Fibroblast of skin of left quadriceps (primary cell): ENCODE data around the gene OR2AT4.
"Not testable (repeated sequence)": the region's sequence is repeated elsewhere in the genome, so short reads cannot be mapped to it uniquely, and the experiment has no call there.

Experiments
- DNase-seq, 2 experiments: peaks; one replicate each; pipeline ENCODE4 v3.0.0-alpha.2; 2013; ENCODE audit warnings: low read depth in 2 of 2

OR2AT4 gene

DNA sequence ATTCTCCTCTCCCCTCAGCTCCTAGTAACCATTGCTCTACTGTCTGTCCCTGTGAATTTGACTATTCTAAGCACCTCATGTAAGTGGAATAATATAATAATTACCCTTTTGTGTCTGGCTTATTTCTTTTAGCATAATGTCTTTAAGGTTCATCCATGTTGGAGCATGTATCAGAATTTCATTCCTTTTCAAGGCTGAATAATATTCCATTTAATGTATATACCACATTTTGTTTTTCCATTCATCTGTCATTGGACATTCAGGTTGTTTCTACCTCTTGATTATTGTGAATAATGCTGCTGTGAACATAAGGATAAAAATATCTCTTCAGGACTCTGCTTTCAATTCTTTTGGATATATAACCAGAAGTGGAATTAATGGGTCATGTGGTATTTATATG, 28.1 kb downstream of the OR2AT4 start:
- no peak for DNase-seq

DNA sequence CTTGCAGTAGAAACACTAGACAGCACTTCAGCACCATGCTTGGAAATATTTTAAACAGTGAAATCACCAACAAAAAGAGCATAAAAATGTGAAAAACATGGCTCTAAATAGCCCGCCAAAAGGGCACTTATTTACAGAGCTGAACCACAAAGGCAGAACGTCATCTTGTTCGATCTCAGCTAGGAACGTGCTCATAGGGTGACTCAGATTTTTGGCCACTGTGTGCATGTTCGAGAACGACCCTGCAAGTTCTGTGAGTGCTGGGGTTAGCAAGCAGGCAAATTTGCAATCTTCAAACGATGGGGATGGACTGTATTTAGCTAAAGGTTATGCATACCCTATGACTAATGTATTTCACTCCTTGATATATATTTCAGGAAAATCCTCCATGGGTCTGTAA, 30.6 kb downstream of the OR2AT4 start:
- DNase-seq, result no peak

DNA sequence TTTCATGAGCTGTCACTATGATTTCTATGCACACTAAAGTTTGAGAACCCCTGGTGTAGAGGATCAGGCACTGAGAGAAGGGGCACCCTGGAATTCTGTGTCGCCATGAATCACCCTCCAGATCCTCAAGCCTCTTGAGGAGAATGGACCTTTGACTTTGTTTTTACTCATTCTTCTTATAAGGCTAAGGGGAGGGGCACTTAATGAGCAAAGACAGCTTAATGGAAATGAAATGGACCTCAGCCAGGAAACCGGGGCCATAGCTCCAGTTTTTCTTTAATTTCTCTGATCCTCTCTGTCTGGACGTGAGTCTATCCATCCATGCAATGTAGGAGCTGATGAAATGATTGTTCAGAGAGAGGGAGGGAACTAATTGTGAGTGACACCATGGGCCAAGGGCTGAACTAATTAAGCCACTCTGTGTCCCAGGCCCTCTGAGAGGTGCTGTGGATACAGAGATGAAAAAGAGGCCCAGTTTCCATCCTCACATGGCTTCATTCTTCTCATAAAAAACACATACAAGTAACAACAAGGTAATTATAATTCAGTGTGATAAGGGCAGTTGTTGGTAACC, 32.8 kb downstream of the OR2AT4 start:
- no peak for DNase-seq

DNA sequence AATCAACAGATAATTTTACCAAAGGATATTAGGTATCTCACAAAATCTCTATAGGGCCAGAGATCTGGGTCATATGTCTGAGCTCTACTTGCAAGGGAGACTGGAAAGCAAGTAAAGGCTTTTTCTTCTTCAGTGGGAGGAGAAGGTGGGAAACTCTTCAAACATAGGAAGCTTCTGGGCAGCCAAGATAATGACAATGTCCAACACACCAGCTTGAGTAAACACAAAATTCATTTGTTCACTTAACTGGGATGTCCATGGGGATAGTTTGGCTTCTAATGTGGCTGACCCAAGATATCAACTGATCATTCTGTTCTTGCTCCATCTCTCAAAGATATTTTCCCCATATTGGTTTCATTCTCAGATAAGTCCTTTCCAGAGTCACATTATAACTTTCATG, 37.4 kb downstream of the OR2AT4 start:
- no peak for DNase-seq

DNA sequence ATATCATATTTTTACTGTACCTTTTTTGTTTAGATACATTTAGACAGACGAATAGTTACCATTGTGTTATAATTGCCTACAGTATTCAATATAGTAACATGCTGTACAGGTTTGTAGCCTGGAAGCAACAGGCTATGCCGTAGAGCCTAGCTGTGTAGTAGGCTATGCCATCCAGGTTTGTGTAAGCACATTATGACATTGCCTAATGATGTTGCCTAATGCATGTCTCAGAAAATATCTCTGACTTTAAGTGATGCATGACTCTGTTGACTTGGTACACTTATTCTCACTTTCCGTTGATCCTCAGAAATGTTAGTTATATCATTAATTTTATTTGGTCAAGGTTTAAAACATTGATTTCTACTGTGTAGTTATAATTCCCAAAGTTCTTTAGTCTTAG, 39.9 kb downstream of the OR2AT4 start:
- DNase-seq, result no peak

DNA sequence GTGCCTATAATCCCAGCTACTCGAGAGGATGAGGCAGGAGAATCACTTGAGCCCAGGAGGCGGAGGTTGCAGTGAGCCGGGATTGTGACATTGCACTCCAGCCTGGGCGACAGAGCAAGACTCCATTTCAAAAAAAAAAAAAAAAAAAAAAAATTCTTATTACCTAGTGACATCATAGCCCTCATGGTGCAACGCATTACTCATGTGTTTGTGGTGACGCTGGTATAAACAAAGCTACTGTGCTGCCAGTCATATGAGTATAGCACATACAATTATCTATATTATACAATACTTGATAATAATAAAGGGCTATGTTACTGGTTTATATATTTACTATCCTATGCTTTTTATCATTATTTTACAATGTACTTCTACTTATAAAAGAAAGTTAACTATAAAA, 41.2 kb downstream of the OR2AT4 start:
- no peak for DNase-seq

DNA sequence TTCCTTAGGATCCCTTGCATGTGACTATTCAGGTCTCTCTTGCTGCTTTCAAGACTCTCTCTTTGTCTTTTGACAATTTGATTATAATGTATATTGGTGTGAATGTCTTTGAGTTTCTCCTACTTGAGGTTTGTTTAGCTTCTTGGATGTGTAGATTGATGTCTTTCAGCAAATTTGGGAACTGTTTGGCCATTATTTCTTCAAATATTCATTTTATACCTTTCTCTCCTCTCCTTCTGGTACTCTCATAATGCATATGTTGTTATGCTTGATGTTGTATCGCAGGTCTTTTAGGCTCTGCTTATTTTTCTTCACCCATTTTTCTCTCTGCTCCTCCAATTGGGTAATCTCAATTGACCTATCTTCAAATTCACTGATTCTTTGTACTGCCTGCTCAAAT, 44.2 kb downstream of the OR2AT4 start:
- no peak for DNase-seq

DNA sequence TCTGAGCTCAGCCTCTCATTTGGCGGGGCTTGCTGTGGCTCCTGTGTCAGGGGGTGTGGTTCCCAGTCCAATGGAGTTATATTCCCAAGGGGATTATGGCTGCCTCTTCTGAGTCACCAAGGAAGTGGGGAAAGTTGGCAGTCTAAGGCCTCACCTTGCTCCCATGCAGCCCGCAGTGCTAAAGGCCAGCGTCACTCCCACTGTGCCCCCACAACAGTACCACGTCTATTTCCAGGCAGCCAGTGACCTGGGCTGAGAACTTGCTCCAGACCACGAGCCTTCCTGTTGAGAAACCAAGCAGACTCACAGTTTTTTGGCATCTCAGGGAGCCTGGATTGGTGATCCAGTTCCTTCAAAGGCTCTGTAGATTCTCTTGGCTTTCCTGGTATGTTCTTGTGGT, 45.6 kb downstream of the OR2AT4 start:
- DNase-seq, result no peak

DNA sequence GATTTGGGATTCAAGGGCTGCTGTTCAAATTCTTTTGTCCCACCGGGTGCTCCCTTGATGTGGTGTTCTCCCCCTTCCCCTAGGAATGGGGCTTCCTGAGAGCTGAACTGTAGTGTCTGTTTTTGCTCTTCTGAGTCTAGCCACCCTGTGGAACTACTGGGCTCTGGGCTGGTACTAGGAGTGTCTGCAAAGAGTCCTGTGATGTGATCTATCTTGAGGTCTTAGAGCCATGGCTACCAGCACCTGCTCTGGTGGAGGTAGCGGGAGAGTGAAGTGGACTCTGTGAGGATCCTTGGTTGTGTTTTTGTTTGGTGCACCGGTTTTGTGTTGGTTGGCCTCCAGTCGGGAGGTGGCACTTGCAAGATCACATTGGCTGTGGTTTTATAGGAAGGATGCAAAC, 46.2 kb downstream of the OR2AT4 start:
- no peak for DNase-seq

DNA sequence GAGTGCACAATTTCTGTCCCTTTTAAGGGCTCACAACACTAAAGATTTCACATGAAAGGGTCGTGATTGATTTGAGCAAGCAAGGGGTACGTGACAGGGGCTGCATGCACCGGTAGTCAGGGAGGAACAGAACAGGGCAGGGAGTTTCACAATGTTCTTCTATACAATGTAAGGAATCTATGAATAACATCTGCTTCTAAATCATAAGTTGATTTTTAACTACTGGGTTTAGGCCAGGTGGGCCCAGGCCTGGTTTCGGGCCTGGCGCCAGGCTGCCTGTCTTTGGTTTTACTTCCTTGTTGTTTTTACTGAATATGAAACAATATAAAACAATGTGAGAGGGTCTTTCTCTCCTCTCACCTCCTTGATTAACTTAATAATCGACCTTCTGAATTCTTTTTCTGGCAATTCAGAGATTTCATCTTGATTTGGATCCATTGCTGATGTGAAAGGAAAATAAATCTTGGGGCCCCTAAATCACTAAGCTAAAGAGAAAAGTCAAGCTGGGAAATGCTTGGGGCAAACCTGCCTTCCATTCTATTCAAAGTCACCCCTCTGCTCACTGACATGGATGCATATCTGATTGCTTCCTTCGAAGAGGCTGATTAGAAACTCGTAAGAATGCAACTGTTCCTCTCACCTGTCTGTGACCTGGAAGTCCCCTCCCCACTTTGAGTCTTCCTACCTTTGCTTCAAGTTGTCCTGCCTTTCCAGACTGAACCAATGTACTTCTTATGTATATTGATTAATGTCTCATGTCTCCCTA, 47.0 kb downstream of the OR2AT4 start:
- DNase-seq, result not testable (repeated sequence)

DNA sequence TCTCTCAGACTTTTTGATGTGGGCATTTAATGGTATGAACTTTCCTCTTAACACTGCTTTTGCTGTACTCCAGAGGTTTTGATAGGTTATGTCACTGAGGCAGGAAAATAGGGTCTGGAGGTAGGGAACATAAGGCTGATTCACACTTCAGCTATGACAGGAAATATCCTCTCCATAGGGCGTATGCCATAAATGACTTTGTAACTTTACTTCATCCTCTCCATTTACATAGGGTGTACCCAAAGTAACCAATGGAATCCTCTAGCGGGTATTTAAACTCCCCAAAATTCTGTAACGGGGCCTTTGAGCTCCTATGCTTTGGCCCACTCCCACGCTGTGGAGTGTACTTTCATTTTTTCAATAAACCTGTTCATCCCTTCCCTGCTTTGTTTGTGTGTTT, 49.5 kb downstream of the OR2AT4 start:
- DNase-seq, result no peak

DNA sequence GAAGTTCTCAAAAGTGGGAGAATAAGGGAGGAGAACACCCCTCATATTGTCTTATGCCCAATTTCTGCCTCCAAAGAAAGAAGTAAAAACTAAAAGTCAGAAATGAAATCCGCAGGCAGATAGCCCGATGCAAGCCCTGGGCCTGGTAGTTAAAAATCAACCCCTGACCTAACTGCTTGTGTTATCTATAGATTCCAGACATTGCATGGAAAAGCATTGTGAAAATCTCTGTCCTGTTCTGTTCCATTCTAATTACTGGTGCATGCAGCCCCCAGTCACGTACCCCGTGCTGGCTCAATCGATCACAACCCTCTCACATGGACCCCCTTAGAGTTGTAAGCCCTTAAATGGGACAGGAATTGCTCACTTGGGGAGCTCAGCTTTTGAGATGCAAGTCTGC, 50.0 kb downstream of the OR2AT4 start:
- not testable (repeated sequence) for DNase-seq

DNA sequence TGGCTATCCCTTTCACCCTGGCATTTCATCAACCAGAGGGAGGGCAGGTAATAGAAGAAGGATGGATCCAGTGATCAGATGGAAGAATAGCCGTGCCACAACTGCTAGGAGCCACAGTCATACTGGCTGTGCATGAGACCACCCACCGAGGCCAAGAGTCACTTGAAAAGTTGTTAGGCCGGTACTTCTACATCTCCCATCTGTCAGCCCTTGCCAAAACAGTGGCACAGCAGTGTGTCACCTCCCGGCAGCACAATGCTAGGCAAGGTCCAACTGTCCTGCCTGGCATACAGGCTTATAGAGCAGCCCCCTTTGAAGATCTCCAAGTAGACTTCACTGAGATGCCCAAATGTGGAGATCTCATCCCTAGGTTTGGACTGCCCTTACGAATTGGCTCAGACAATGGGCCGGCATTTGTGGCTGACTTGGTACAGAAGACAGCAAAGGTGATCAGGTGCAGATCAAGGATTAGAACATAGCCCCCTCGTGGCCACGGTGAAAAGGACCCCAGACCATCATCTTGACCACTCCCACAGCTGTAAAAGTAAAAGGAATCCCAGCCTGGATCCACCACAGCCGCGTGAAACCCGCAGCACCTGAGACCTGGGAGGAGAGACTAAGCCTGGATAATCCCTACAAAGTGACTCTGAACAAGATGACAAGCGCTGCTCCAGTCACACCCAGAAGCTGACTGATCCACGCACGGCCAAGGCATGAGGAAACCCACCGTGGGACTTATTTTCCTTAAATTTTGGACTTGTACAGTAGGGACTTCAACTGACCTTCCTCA, 52.1 kb downstream of the OR2AT4 start:
- DNase-seq, result not testable (repeated sequence)

DNA sequence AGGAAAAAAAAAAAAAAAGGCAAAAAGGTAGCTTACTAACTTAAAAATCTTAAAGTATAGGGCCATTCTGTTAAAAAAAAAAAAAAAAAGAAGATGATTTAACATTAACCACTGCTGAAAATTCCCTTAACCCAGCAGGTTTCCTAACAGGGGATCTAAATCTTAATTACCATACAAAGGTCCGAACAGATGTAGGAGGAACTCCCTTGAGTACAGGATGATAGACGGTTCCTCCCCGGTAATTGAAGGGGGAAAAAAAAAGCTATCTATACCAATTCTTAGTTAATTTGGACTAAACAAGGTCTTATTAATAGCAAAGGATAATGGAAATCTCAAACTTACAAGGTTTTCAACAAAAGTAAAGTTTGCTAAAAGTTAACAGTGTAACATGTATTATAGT, 54.9 kb downstream of the OR2AT4 start:
- not testable (repeated sequence) for DNase-seq

DNA sequence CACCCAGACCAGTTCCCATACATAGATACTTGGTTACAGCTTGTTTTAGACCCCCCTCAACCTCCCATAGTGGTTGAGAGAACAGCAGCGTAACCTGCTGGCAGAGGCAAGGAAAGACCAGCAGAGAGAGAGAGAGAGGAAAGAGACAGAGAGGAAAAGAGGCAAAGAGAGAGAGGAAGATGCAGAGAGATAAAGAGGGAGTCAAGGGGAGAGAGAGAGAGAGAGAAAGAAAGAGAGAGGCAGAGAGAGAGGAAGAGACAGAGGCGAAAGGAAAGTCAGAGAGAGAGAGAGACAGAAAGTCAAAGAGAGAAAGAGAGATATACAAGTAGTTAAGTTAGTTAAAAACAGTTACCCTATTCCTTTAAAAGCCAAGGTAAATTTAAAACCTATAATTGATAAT, 55.4 kb downstream of the OR2AT4 start:
- no peak for DNase-seq

DNA sequence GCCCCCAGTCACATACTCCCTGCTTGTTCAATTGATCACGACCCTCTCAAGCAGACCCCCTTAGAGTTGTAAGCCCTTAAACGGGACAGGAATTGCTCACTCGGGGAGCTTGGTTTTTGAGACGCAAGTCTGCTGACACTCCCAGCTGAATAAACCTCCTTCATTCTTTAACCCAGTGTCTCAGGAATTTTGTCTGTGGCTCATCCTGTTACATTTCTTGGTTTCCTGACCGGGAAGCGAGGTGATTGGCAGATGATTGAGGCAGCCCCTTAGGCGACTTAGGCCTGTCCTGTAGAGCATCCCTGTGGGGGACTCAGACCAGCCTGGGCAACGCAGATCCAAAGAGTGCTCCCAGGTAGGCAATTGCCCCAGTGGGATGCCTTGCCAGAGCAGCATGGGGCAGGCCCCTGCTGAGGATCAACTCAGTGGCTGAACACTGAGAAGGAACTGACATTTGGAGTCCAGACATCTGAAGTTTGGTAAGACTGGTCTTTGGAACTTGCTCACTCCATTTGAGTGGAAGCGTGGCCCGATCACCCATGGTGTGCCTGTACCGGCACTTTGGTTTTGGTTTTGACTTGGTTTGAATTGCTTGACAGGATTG, 56.4 kb downstream of the OR2AT4 start:
- DNase-seq, result no peak

DNA sequence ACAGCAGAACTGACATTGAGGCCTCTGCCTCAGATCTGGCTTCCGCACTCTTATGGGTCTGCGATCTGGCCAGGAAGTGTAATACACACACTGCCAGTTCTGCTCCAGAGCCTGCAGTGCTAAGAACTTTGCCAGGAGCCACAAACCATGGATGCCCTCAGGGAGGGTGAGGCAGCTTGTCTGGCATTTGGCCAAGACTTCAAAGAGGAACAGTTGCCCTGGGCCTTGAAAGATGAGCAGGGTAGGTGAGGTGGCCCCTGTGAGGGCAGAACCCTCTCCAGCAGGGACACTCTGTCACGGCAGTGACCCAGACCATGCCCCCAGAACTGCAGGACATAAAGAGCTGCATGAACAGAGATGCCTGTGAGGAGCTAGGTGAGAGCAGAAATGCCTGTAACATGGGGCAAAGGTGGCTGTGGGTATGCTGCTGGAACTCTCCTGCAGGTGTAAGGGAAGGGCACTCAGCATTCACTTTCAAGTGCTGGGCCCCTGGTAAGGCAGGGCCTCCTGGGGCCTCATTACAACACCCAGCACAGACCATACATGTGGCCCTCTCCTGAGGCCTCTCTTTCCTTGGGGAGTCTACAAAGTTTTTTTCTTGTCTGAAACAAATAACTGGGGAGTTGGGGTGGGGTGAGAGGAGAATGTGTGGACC, 60.6 kb downstream of the OR2AT4 start:
- DNase-seq, result no peak

DNA sequence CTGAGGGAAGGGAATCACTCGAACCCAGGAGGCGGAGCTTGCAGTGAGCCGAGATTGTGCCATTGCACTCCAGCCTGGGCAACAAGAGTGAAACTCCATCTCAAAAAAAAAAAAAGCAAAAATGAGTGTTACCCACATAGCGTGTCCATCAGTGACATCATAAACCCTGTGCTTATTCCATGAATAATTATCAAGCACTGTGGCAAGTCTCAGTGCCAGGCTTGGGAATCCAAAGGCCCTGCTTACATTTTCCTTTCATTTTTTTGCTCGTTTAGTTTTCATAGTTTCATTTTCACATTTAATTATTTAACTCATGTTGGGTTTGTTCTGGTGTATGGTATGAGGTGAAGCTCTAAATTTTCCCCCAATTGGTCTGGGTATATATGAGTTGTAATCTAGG, 61.4 kb downstream of the OR2AT4 start:
- DNase-seq, result no peak

DNA sequence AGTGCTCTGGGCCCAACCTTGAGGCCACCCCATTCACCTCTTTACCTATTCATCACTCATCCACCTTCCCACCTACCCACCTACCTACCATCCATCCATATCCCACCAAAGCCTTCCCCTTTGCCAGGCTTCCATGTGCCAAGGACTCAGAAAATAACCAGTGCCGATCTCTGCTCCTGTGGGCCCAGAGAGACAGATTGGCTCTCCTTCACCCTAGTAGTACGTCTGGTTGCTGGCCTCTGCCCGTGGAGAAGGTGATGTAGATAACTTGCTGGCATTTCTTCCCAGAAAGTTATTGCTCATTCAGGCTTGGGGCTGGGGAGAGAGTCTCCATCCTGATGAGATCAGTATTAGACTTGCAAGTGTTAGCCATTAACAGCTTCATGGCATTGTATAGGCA, 62.8 kb downstream of the OR2AT4 start:
- DNase-seq, result no peak

DNA sequence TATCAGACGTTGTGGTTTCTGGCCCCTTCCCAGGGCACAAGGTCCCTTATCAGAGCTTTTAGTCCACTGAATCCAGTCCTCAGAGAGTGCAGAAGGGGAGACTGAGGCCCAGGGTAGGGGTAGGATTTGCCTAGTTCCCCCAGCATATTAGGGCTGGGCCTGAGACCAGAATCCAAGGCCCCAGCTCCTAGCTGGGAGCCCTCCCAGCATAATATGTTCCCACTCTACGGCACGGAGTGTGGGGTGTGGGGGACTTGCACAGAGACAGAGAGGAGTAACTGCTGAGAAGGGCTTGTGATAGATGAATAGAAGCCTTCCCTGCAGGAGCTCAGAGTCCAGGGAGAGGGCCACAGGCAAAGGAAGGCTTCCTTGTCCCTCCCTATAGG, 64.1 kb downstream of the OR2AT4 start:
- DNase-seq, result no peak

DNA sequence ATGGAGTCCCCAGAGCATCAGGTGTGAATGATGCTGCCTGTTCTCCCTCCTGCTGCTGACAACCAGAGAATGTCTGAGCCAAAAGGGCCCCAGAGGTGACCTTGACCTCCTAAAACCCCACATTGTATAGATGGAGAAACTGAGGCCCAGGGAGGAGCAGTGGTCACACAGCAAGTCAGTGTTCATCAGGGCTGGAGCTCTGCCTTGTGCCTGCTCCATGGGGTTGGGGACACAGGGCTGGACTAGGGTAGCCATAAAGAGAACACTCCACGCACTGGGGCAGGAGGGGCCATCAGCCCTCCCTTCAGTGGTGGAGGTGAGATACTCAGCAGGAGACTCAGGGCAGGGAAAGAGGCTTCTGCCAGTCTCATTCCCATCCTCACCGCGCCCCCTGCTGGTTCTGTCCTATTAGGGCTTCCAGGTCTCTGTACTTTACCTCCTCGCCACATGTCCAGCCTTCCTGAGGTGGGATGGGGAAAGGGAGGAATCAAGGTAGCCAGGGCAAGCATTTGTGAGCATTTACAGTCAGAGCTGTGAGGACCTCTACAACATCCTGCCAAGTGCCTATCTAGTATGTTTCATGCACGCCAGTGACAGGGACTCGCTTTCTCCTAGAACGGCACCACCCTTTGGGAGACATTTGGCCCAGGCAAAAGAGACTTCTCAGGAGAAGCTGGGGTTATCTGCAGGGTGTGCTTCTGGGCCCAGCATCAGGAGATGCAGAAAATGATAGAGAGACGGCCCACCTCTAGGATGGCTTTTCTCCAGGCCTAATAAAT, 64.7 kb downstream of the OR2AT4 start:
- peak; percentile 25 to 26 for DNase-seq
